ENCODE data around the gene PAXX.

DNA sequence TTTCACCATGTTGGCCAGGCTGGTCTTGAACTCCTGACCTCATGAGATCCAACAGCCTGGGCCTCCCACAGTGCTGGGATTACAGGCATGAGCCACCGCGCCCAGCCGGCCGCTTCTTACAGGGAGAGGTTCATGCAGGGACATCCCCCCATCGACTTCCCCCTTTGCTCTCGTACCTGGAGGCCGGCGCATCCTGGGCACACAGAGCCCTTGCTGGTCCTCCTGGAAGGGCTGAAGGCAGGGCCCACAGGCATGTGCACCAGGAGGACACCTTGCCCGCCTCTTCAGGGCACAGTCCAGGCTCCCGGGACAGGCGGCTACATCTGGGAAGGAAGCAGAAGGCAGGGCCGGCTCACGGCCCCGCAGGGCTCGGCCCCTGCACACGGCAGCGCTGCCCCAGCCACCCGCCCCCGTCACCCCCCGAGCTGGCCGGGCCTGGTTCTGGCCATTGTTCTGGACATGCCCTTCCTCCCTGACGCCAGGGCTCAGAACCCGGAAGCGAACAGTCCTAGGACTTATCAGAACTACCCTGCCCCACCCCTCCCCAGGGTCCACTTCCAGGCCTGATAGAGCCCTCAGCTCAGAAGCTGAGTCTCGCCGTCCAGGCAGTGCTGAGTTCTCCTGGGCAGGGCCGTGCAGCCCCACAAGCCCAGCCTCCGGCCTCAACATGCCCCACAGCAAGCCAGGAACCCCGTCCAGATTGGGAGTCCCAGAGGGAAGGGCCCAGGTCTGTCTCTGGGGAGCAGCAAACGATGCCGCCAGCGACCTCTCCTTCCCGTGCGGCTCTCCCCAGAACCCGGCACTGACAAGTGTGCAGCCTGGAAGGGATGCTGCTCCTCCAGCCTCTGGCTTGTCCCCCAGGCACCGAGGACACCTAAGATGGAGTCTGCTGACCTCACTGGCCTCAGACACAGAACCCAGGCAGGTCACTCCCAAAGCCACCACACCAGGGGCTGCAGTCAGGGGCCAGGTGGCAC lies 50.8 kb downstream of the PAXX start:
- TF ChIP-seq EZH2 (IDR thresholded peaks at IDR 0.05; ENCODE audit: borderline replicate concordance, insufficient read depth, low read length, poor library complexity, severe bottlenecking) (no peak), POLR2AphosphoS5 (IDR thresholded peaks at IDR 0.05) (no peak), MXI1 (conservative IDR thresholded peaks at IDR 0.05; ENCODE audit: poor library complexity, severe bottlenecking) (no peak), TAF1 (IDR thresholded peaks at IDR 0.05; ENCODE audit: low read depth) (no peak), EP300 (conservative IDR thresholded peaks at IDR 0.05; ENCODE audit: poor library complexity, severe bottlenecking) (no peak), RAD21 (conservative IDR thresholded peaks at IDR 0.05) (no peak)
- TF ChIP-seq, protein P1, sequence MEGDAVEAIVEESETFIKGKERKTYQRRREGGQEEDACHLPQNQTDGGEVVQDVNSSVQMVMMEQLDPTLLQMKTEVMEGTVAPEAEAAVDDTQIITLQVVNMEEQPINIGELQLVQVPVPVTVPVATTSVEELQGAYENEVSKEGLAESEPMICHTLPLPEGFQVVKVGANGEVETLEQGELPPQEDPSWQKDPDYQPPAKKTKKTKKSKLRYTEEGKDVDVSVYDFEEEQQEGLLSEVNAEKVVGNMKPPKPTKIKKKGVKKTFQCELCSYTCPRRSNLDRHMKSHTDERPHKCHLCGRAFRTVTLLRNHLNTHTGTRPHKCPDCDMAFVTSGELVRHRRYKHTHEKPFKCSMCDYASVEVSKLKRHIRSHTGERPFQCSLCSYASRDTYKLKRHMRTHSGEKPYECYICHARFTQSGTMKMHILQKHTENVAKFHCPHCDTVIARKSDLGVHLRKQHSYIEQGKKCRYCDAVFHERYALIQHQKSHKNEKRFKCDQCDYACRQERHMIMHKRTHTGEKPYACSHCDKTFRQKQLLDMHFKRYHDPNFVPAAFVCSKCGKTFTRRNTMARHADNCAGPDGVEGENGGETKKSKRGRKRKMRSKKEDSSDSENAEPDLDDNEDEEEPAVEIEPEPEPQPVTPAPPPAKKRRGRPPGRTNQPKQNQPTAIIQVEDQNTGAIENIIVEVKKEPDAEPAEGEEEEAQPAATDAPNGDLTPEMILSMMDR (IDR thresholded peaks at IDR 0.05; ENCODE audit: poor library complexity, severe bottlenecking): no peak
- TF ChIP-seq, protein P2, sequence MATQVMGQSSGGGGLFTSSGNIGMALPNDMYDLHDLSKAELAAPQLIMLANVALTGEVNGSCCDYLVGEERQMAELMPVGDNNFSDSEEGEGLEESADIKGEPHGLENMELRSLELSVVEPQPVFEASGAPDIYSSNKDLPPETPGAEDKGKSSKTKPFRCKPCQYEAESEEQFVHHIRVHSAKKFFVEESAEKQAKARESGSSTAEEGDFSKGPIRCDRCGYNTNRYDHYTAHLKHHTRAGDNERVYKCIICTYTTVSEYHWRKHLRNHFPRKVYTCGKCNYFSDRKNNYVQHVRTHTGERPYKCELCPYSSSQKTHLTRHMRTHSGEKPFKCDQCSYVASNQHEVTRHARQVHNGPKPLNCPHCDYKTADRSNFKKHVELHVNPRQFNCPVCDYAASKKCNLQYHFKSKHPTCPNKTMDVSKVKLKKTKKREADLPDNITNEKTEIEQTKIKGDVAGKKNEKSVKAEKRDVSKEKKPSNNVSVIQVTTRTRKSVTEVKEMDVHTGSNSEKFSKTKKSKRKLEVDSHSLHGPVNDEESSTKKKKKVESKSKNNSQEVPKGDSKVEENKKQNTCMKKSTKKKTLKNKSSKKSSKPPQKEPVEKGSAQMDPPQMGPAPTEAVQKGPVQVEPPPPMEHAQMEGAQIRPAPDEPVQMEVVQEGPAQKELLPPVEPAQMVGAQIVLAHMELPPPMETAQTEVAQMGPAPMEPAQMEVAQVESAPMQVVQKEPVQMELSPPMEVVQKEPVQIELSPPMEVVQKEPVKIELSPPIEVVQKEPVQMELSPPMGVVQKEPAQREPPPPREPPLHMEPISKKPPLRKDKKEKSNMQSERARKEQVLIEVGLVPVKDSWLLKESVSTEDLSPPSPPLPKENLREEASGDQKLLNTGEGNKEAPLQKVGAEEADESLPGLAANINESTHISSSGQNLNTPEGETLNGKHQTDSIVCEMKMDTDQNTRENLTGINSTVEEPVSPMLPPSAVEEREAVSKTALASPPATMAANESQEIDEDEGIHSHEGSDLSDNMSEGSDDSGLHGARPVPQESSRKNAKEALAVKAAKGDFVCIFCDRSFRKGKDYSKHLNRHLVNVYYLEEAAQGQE (IDR thresholded peaks at IDR 0.05; ENCODE audit: borderline replicate concordance): no peak

Measured in neural cell (in vitro differentiated cells).